WI38 (cell line): ENCODE measurements around the gene GPR137B.
"Not testable (repeated sequence)": the region's sequence is repeated elsewhere in the genome, so short reads cannot be mapped to it uniquely, and the experiment has no call there.

ENCODE experiments used
- H3K4me3 ChIP-seq: 2 replicates; pipeline ENCODE4 v1.5.1; 2011; ENCODE audit warnings: low read depth, mild to moderate bottlenecking, control low read depth, low read length
- CTCF ChIP-seq: IDR thresholded peaks from 2 replicates; pipeline ENCODE4 v1.5.1; 2012; ENCODE audit warnings: low read depth, mild to moderate bottlenecking, control low read depth, low read length

GPR137B gene

GRCh38 chr1:236158719-236159118, 16.4 kb downstream of the GPR137B start:
- no peak for TF ChIP-seq CTCF
- no peak overlapping the region for H3K4me3 ChIP-seq

GRCh38 chr1:236159704-236160539, 17.6 kb downstream of the GPR137B start:
- no peak overlapping the region for H3K4me3 ChIP-seq

GRCh38 chr1:236160540-236161127, 18.3 kb downstream of the GPR137B start:
- TF ChIP-seq CTCF = no peak
- H3K4me3 ChIP-seq = no peak overlapping the region

More at GRCh38 chr1:236159704-236160539, 17.6 kb downstream of the GPR137B start:
- no peak for TF ChIP-seq CTCF

GRCh38 chr1:236161230-236161629, 18.9 kb downstream of the GPR137B start:
- no peak for TF ChIP-seq CTCF
- H3K4me3 ChIP-seq = no peak overlapping the region

GRCh38 chr1:236161755-236162154, 19.4 kb downstream of the GPR137B start:
- not testable (repeated sequence) for H3K4me3 ChIP-seq

- no peak for TF ChIP-seq CTCF
- H3K4me3 ChIP-seq = no peak overlapping the region
These were observed 21.3 kb downstream of the GPR137B start for GRCh38 chr1:236163463-236164153.

- no peak for TF ChIP-seq CTCF
- H3K4me3 ChIP-seq = no peak overlapping the region
These were observed 21.9 kb downstream of the GPR137B start for GRCh38 chr1:236164273-236164672.
